SK-N-SH treated with all-trans-retinoic acid at 6 μM for 48 hours (cell line): ENCODE measurements around the gene FKTN.

Source experiments
- ARNTL ChIP-seq: fragments of 450-650 bp; formaldehyde crosslinking; IDR thresholded peaks from 2 replicates; pipeline ENCODE4 v1.5.0; 2020; ENCODE audit warnings: low read depth, mild to moderate bottlenecking, moderate library complexity, borderline replicate concordance
- CREB5 ChIP-seq: fragments of 250-450 bp; sonication (Bioruptor Pico); IDR thresholded peaks from 2 replicates; pipeline ENCODE4 v1.5.1; 2020; ENCODE audit warnings: low read depth, mild to moderate bottlenecking, moderate library complexity
- CSDC2 ChIP-seq: fragments of 250-450 bp; sonication (Bioruptor Pico); IDR thresholded peaks from 2 replicates; pipeline ENCODE4 v1.5.0; 2020; ENCODE audit warnings: mild to moderate bottlenecking, moderate library complexity
- CSRNP3 ChIP-seq: fragments of 250-450 bp; sonication (Bioruptor Pico); IDR thresholded peaks from 2 replicates; pipeline ENCODE4 v1.5.1; 2021; ENCODE audit warnings: mild to moderate bottlenecking, moderate library complexity
- ESRRG ChIP-seq: fragments of 250-450 bp; sonication (Bioruptor Pico); IDR thresholded peaks from 2 replicates; pipeline ENCODE4 v1.6.1; 2021; ENCODE audit warnings: mild to moderate bottlenecking
- PATZ1 ChIP-seq: fragments of 250-450 bp; sonication (Bioruptor Pico); IDR thresholded peaks from 2 replicates; pipeline ENCODE4 v1.8.0; 2020; ENCODE audit warnings: mild to moderate bottlenecking, moderate library complexity, borderline replicate concordance
- PPARA ChIP-seq: fragments of 250-450 bp; sonication (Bioruptor Pico); IDR thresholded peaks from 2 replicates; pipeline ENCODE4 v1.5.0; 2020; ENCODE audit warnings: mild to moderate bottlenecking, borderline replicate concordance
- RARB ChIP-seq: fragments of 250-450 bp; sonication (Bioruptor Pico); IDR thresholded peaks from 2 replicates; pipeline ENCODE4 v1.8.0; 2021; ENCODE audit warnings: mild to moderate bottlenecking, moderate library complexity
- SNAI2 ChIP-seq: fragments of 250-450 bp; sonication (Bioruptor Pico); IDR thresholded peaks from 2 replicates; pipeline ENCODE4 v1.5.0; 2020; ENCODE audit warnings: mild to moderate bottlenecking, moderate library complexity
- TOX ChIP-seq: fragments of 250-450 bp; sonication (Bioruptor Pico); IDR thresholded peaks from 2 replicates; pipeline ENCODE4 v1.8.0; 2021; ENCODE audit warnings: mild to moderate bottlenecking, moderate library complexity, borderline replicate concordance
- ZC3H10 ChIP-seq: fragments of 250-450 bp; sonication (Bioruptor Pico); IDR thresholded peaks from 2 replicates; pipeline ENCODE4 v1.5.1; 2021; ENCODE audit warnings: mild to moderate bottlenecking, moderate library complexity
- ZFP30 ChIP-seq: fragments of 450-650 bp; formaldehyde crosslinking; IDR thresholded peaks from 2 replicates; pipeline ENCODE4 v1.5.0; 2022; ENCODE audit warnings: mild to moderate bottlenecking, moderate library complexity
- ZNF565 ChIP-seq: fragments of 450-650 bp; formaldehyde crosslinking; conservative IDR thresholded peaks from 2 replicates; pipeline ENCODE4 v1.5.0; 2020; ENCODE audit warnings: low read depth, mild to moderate bottlenecking, moderate library complexity
- ZNF8 ChIP-seq: fragments of 450-650 bp; formaldehyde crosslinking; IDR thresholded peaks from 2 replicates; pipeline ENCODE4 v1.5.0; 2020; ENCODE audit warnings: mild to moderate bottlenecking, moderate library complexity

GRCh38 chr9:105572455-105572854, 14.5 kb downstream of the FKTN start:
- TF ChIP-seq ZNF565 (CRISPR knock-in tag) (no peak), CREB5 (CRISPR knock-in tag) (no peak), PPARA (CRISPR knock-in tag) (no peak), ZNF8 (CRISPR knock-in tag) (no peak), ESRRG (CRISPR knock-in tag) (no peak), CSRNP3 (no peak), TOX (CRISPR knock-in tag) (no peak), RARB (CRISPR knock-in tag) (no peak), CSDC2 (CRISPR knock-in tag) (no peak), PATZ1 (CRISPR knock-in tag) (no peak), ZFP30 (CRISPR knock-in tag) (no peak), ZC3H10 (CRISPR knock-in tag) (no peak), SNAI2 (CRISPR knock-in tag) (no peak), ARNTL (CRISPR knock-in tag) (no peak)
